Measurements from ENCODE around the gene TCF19.

DNA sequence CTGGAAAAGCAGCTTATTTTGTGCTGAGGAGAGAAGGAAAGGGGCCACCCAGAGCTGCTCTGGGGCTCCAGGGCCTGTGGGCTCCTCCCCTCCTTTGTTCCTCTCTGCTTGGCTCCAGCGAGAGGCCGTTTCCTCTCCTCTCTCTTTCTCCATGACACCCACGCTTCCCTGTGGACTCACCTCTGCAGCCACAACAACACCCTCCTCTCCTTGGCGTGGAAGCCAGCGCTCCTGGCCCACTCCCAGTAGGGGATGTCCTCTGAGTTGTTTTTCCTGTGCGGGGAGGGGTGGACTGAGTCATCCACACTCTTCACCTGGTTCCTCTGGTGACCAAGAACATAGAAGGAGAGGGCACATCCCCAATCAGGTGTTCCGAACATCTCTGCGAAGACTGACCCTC is 33.2 kb upstream of the TCF19 start:
- TF ChIP-seq POLR2A (IDR thresholded peaks at IDR 0.05; ENCODE audit: low read depth, low read length) (no peak), POU2F2 (IDR thresholded peaks at IDR 0.05; ENCODE audit: low read depth, low read length) (no peak), TAF1 (IDR thresholded peaks at IDR 0.05; ENCODE audit: low read depth, low read length) (no peak), POLR2AphosphoS5 (IDR thresholded peaks at IDR 0.05; ENCODE audit: low read depth, low read length) (no peak)

Data from GM12891 (cell line).